GM12878 (cell line): ENCODE measurements around the gene CDKN2B-AS1. TPM values are rescaled to one million over a fixed set of nuclear protein-coding genes. Genes with fewer than 3 reads are reported as not detected.

Experiments used
- ATAC-seq: fragments of 200-7000 bp; cut with Tn5 transposase; 3 replicates; pipeline ENCODE4 v1.9.1; 2020; ENCODE audit warnings: mild to moderate bottlenecking, moderate library complexity
- BruUV-seq: library from RNA; stranded (reverse); fragments of 400-500 nt; replicated peaks from 2 replicates; lab custom pipeline; 2021; lab: Mats Ljungman, UMichigan
- CTCF ChIA-PET: fragments of 300-600 bp; sonication (Branson Sonifier 250); formaldehyde crosslinking; extraction: SDS; loops from one replicate; lab custom pipeline; 2021; ENCODE audit warnings: inconsistent platforms; lab: Yijun Ruan, JAX
- POLR2A ChIA-PET: fragments of 350-600 bp; formaldehyde crosslinking; extraction: SDS; loops from one replicate; lab custom pipeline; 2021; ENCODE audit warnings: inconsistent platforms; lab: Charles Lee
- RAD21 ChIA-PET: fragments of 300-600 bp; sonication (Branson Sonifier 250); formaldehyde crosslinking; loops from one replicate; lab custom pipeline; 2023; ENCODE audit warnings: antibody characterized with exemption; ENCODE audit not compliant: unreplicated experiment; lab: Charles Lee
- SMC1A ChIA-PET: fragments of 300-600 bp; sonication (Branson Sonifier 250); formaldehyde crosslinking; loops from one replicate; lab custom pipeline; 2023; ENCODE audit not compliant: unreplicated experiment, uncharacterized antibody; lab: Charles Lee
- DNase-seq: peaks from one replicate; pipeline ENCODE4 v3.0.0-alpha.2; 2011; ENCODE audit warnings: low read depth, low spot score
- FAIRE-seq: peaks from 3 replicates; lab custom pipeline; 2011; peaks lifted over from hg19 to GRCh38; lab: Jason Lieb, UNC
- H2AFZ ChIP-seq: 2 replicates; pipeline ENCODE4 v1.6.0; 2011; ENCODE audit warnings: low read depth, low read length, control low read depth; ENCODE audit not compliant: control insufficient read depth
- H3K27ac ChIP-seq: 2 replicates; pipeline ENCODE4 v1.5.1; 2011; ENCODE audit warnings: control low read depth; ENCODE audit not compliant: control insufficient read depth, insufficient read depth
- H3K27me3 ChIP-seq, 2 experiments: replicated peaks in 1 of 2; 2 replicates each; pipeline versions ENCODE4 v1.6.0 to v1.6.1; 2011; ENCODE audit warnings: low read length in 1 of 2; ENCODE audit not compliant: control insufficient read depth in 2 of 2, insufficient read depth in 2 of 2
- H3K36me3 ChIP-seq, 2 experiments: 2 replicates each; pipeline ENCODE4 v1.5.1; 2011; ENCODE audit warnings: low read length in 1 of 2; ENCODE audit not compliant: control insufficient read depth in 2 of 2, insufficient read depth in 2 of 2
- H3K4me1 ChIP-seq: 2 replicates; pipeline ENCODE4 v1.6.1; 2011; ENCODE audit warnings: mild to moderate bottlenecking, low read length, moderate library complexity, mixed read lengths; ENCODE audit not compliant: control insufficient read depth, insufficient read depth
- H3K4me2 ChIP-seq: 2 replicates; pipeline ENCODE4 v1.6.0; 2011; ENCODE audit warnings: control low read depth; ENCODE audit not compliant: control insufficient read depth, insufficient read depth
- H3K4me3 ChIP-seq: fragments of 200-600 bp; sonication (generic); 2 replicates; pipeline ENCODE4 v1.5.1; 2016
- H3K79me2 ChIP-seq: 2 replicates; pipeline ENCODE4 v1.6.0; 2011; ENCODE audit warnings: low read length; ENCODE audit not compliant: control insufficient read depth, insufficient read depth
- H3K9ac ChIP-seq: 2 replicates; pipeline ENCODE4 v1.8.0; 2011; ENCODE audit warnings: low read length, control low read depth, mixed read lengths; ENCODE audit not compliant: control insufficient read depth, insufficient read depth
- H3K9me3 ChIP-seq: replicated peaks from 3 replicates; pipeline ENCODE4 v1.5.1; 2011; ENCODE audit warnings: mild to moderate bottlenecking, low read length; ENCODE audit not compliant: control insufficient read depth, insufficient read depth
- H4K20me1 ChIP-seq: 2 replicates; pipeline ENCODE4 v1.6.0; 2011; ENCODE audit not compliant: control insufficient read depth, insufficient read depth
- CTCF ChIP-seq, 3 experiments: IDR thresholded peaks in 2 of 3; conservative IDR thresholded peaks in 1 of 3; 2 replicates each; pipeline ENCODE4 v1.5.1; 2011; ENCODE audit warnings: low read depth in 3 of 3, low read length in 3 of 3, mild to moderate bottlenecking in 3 of 3, control low read depth in 2 of 3, moderate library complexity in 2 of 3, inconsistent platforms in 1 of 3, mixed read lengths in 1 of 3; ENCODE audit not compliant: control insufficient read depth in 2 of 3, insufficient read depth in 1 of 3; ENCODE audit errors: extremely low read depth in 1 of 3
- EP300 ChIP-seq, 2 experiments: fragments of 150-350 bp in 1 of 2; IDR thresholded peaks; 2 replicates each; pipeline ENCODE4 v1.6.1; 2011 to 2012; ENCODE audit warnings: low read depth in 2 of 2, low read length in 2 of 2, borderline replicate concordance in 1 of 2, improper control_type of control experiment in 1 of 2, inconsistent platforms in 1 of 2; ENCODE audit not compliant: control insufficient read depth in 1 of 2
- HDAC2 ChIP-seq: fragments of 200-600 bp; sonication (generic); IDR thresholded peaks from 2 replicates; pipeline ENCODE4 v1.6.1; 2017
- IKZF2 ChIP-seq, 2 experiments: fragments of 450-650 bp; IDR thresholded peaks; 2 replicates each; pipeline ENCODE4 v1.6.1; 2017; ENCODE audit warnings: mild to moderate bottlenecking in 2 of 2, moderate library complexity in 2 of 2
- IRF3 ChIP-seq: fragments of 450-650 bp; IDR thresholded peaks from 2 replicates; pipeline ENCODE4 v1.6.1; 2014; ENCODE audit warnings: mild to moderate bottlenecking
- LARP7 ChIP-seq: fragments of 450-650 bp; IDR thresholded peaks from 2 replicates; pipeline ENCODE4 v1.6.1; 2017; ENCODE audit warnings: mild to moderate bottlenecking
- POLR2AphosphoS5 ChIP-seq: IDR thresholded peaks from 2 replicates; pipeline ENCODE4 v1.6.1; 2011; ENCODE audit warnings: mild to moderate bottlenecking, low read length, inconsistent platforms
- RAD21 ChIP-seq: IDR thresholded peaks from 2 replicates; pipeline ENCODE4 v1.6.1; 2011; ENCODE audit warnings: mild to moderate bottlenecking, low read depth, low read length, moderate library complexity; ENCODE audit not compliant: insufficient read depth
- STAT1 ChIP-seq: fragments of 450-650 bp; conservative IDR thresholded peaks from 2 replicates; pipeline ENCODE4 v1.6.1; 2014; ENCODE audit warnings: antibody characterized with exemption, mild to moderate bottlenecking
- SUZ12 ChIP-seq: fragments of 200-600 bp; sonication (generic); IDR thresholded peaks from one replicate; pipeline ENCODE4 v1.6.1; 2018; ENCODE audit warnings: antibody characterized with exemption, mild to moderate bottlenecking; ENCODE audit not compliant: unreplicated experiment
- YY1 ChIP-seq: IDR thresholded peaks from 2 replicates; pipeline ENCODE4 v1.6.1; 2011; ENCODE audit warnings: low read depth, mild to moderate bottlenecking, low read length
- WGBS: methylation state at CpG from one replicate; pipeline ENCODE4 v1.1.6; 2016; ENCODE audit warnings: low lambda C conversion rate; ENCODE audit not compliant: insufficient replicate concordance, insufficient coverage; ENCODE audit errors: missing lambda C conversion rate; 5-methylcytosine and 5-hydroxymethylcytosine counted together
- in situ Hi-C: fragments of 300-500 bp; cut with MboI; formaldehyde crosslinking; loops from 9 replicates; pipeline ENCODE4 v1.14.3; 2018; ENCODE audit warnings: mixed read lengths
- intact Hi-C: fragments of 100-400 bp; cut with micrococcal nuclease; formaldehyde crosslinking; loops from one replicate; pipeline ENCODE4 v1.14.2; 2022; ENCODE audit not compliant: unreplicated experiment
- polyA plus RNA-seq, 11 experiments: library from polyadenylated mRNA; depleted of rRNA in 4 of 11; unstranded in 6 of 11; stranded (reverse) in 5 of 11; fragments of >200 nt; fragmentation: Nextera tagmentation in 4 of 11; fragmentation: Illumina TruSeq in 1 of 11; extraction: Ambion mirVana in 4 of 11; extraction: Trizol in 1 of 11; gene quantifications; 1 replicate in 1 of 11; 2 replicates in 10 of 11; pipeline versions ENCODE4 v1.2.1 to v1.2.3, GENCODE V29; 2011 to 2016; ENCODE audit warnings: inconsistent platforms in 2 of 11, missing spikeins in 2 of 11, low read depth in 1 of 11
- total RNA-seq, 4 experiments: library from RNA; depleted of rRNA in 3 of 4; stranded (reverse); fragments of >200 nt in 3 of 4; fragmentation: Illumina TruSeq in 1 of 4; extraction: Trizol in 1 of 4; gene quantifications; 2 replicates each; pipeline versions ENCODE4 v1.2.1 to v1.2.3, GENCODE V29; 2013 to 2021

CDKN2B-AS1 gene
- total and polyA plus RNA-seq, 10 of the 15 experiments (the other 5 are each of a cell fraction or from before 2014, with no cell fraction given), result 0.22 to 2.2 (median 1.0) TPM; not detected in 1

GRCh38 chr9:22119522-22120158 lies 125.0 kb downstream of the CDKN2B-AS1 start (continued):
- TF ChIP-seq IRF3 (no peak), STAT1 (no peak), YY1 (no peak), IKZF2 (IDR thresholded peaks at IDR 0.05) (no peak), CTCF (IDR thresholded peaks at IDR 0.05 in 2 of 3, conservative IDR thresholded peaks at IDR 0.05 in 1 of 3; ENCODE audit: control insufficient read depth in 2 of 3, extremely low read depth in 1 of 3, insufficient read depth in 1 of 3, low read depth in 3 of 3, low read length in 3 of 3) (peak; percentile 39 to 58 (median 55); a peak in 5 of 6 replicates), EP300 (IDR thresholded peaks at IDR 0.05; ENCODE audit: borderline replicate concordance in 1 of 2, control insufficient read depth in 1 of 2, low read depth in 2 of 2, low read length in 2 of 2) (no peak)

GRCh38 chr9:22120159-22120549 lies 125.6 kb downstream of the CDKN2B-AS1 start:
- SMC1A ChIA-PET, result interaction anchor here (0.6 to 1.9 kb wide), 10 partner anchors 67 to 308 kb away, joined by 3 to 16 read pairs (median 6); partner anchors contain the start of gene CDKN2B
- H3K4me1 ChIP-seq, result no peaks in the 10 kb centered on the region
- ATAC-seq, result no peak
- no peak overlapping the region for H3K27ac ChIP-seq
- RAD21 ChIA-PET, result interaction anchor here (1.0 to 3.2 kb wide), 6 partner anchors 19 to 411 kb away, joined by 3 to 24 read pairs (median 4); no protein-coding TSS in a partner anchor
- in situ Hi-C loops, result no loop called here
- POLR2A ChIA-PET, result no interaction called here
- WGBS, result 79% methylated on average over 1 of the region's 1 CpG
- FAIRE-seq, result no peak
- H2AFZ ChIP-seq, result no peak overlapping the region
- H3K9ac ChIP-seq, result no peak overlapping the region
- H3K9me3 ChIP-seq, result no peaks in the 10 kb centered on the region; the same call in 2 of the 3 replicates
- H3K4me2 ChIP-seq, result no peak overlapping the region
- no TSS peak for BruUV-seq
- no peaks in the 10 kb centered on the region for H3K36me3 ChIP-seq
- peaks cover 0 to 8% of the 10 kb centered on the region in 2 experiments; a peak in 2 of 4 replicates for H3K27me3 ChIP-seq
- no peaks in the 10 kb centered on the region for H3K79me2 ChIP-seq
- H3K4me3 ChIP-seq, result no peak overlapping the region
- DNase-seq, result no peak
- intact Hi-C loops, result no loop called here
- TF ChIP-seq HDAC2, result no peak
- TF ChIP-seq RAD21, result no peak
- no peak for TF ChIP-seq SUZ12
- no peak for TF ChIP-seq LARP7
- no peak for TF ChIP-seq POLR2AphosphoS5
- CTCF ChIA-PET, result interaction anchor here (0.6 to 5.3 kb wide), 21 partner anchors 10 to 312 kb away, joined by 3 to 67 read pairs (median 6); partner anchors contain the start of gene CDKN2B
- H4K20me1 ChIP-seq, result no peaks in the 10 kb centered on the region
